HG03045 (cell line): ENCODE measurements around the gene INPP5J.
"Not testable (repeated sequence)": the region's sequence is repeated elsewhere in the genome, so short reads cannot be mapped to it uniquely, and the experiment has no call there.

Experiments used
- ATAC-seq: cut with Tn5 transposase; IDR thresholded peaks from one replicate; pipeline ENCODE4 v1.9.1; 2021; ENCODE audit warnings: mild to moderate bottlenecking, moderate library complexity; ENCODE audit not compliant: unreplicated experiment

INPP5J gene, protein sequence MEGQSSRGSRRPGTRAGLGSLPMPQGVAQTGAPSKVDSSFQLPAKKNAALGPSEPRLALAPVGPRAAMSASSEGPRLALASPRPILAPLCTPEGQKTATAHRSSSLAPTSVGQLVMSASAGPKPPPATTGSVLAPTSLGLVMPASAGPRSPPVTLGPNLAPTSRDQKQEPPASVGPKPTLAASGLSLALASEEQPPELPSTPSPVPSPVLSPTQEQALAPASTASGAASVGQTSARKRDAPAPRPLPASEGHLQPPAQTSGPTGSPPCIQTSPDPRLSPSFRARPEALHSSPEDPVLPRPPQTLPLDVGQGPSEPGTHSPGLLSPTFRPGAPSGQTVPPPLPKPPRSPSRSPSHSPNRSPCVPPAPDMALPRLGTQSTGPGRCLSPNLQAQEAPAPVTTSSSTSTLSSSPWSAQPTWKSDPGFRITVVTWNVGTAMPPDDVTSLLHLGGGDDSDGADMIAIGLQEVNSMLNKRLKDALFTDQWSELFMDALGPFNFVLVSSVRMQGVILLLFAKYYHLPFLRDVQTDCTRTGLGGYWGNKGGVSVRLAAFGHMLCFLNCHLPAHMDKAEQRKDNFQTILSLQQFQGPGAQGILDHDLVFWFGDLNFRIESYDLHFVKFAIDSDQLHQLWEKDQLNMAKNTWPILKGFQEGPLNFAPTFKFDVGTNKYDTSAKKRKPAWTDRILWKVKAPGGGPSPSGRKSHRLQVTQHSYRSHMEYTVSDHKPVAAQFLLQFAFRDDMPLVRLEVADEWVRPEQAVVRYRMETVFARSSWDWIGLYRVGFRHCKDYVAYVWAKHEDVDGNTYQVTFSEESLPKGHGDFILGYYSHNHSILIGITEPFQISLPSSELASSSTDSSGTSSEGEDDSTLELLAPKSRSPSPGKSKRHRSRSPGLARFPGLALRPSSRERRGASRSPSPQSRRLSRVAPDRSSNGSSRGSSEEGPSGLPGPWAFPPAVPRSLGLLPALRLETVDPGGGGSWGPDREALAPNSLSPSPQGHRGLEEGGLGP

DNA sequence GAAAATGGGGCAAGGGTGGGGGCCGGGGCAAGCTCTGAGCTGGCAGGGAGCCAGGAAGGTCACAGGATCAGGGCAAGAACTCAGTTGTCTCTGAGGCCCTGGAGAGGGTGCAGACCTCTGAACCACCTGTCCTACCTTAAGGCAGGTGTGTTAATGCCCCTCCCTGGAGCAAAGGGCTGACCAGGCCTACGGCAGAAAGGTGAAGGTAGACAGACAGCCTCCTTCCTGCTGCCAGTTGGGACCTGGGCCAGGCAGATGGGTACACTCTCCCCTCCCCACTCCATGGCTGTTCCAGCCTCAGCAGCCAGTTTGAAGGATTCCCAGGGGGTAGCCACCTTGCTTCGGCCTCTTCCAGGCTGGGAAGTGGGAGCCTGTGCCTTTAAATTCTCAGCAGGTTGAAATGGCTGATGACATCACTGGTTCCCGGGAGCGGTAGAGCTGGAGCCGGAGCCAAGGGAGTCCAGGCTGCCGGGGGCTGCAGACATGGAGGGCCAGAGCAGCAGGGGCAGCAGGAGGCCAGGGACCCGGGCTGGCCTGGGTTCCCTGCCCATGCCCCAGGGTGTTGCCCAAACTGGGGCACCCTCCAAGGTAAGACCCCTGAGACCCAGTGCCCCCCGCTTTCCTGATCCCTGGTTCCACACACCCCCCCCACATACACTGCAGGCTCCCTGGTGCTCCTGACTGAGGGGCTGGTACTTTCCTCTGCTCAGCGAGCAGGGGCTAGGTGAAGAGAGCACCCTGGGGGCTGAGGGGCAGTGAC lies at the start of gene INPP5J:
Gene INPP5J, plus strand, starts transcription at position 435 of the 760 bp plus-strand sequence. Its CDS starts 49 bp downstream, at position 484.
- ATAC-seq = no peak

DNA sequence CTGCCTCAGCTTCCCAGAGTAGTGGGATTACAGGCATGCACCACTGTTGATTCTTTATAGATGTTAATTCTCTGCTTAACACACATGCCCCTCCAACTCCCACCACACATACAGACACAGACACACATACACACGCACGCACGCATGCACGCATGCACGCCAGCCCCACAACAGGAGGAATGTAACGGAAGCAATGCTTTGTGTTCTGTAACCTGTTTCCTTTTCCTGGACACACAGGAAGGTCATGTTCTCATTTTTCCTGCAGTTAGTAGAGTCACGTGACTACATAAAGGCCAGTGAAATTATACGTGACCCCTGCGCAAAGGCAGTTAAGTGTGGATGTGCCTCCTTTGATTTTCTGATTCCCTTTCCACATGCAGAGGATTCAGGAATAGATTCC lies 49.6 kb upstream of the INPP5J start:
- ATAC-seq = not testable (repeated sequence)

DNA sequence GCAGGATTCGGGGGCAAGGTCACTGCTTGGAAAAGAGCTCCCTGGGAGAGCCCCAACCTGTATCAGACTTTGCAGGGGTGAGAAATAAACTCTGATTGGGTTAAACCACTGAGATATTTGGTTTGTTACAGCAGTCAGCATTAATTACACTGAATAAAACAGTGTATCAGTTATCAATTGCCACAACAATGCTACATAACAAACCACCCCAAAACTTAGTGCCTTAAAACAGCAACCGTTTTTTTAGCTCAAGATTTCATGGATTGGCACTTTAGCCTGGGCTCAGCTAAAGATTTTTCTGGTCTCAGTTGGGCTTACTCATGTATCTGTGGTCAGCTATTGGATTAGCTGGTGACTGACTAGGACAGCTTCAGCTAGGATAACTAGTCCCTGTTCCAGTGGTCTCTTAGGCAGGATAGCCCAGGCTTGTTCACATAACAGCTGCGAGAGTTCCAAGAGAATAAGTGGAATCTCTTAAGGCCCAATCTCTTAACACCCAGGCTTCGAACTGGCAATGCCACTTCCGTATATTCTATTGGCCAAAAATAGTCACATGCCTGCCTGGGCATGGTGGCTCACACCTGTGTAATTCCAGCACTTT lies 49.1 kb upstream of the INPP5J start:
- ATAC-seq = not testable (repeated sequence)

DNA sequence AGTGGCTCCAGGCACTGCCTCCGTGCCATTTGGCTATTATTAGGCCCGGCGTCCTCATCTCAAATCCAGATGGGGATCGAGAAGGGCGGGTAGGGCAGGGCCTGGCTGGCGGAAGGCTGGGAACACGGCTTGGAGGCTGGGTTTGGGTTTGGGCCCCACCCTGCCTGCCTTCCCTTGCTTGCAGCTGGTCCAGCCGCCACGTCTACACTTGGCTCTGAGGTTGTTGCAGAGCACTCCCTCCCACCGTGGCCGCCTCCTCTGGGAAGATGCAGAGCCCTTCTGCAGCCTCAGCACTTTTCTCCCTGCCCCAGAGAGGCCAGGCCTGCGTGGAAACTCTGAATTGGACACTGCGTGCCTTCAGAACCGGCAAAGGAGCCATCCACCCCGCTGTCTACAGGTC lies 46.8 kb upstream of the INPP5J start:
- ATAC-seq = no peak

DNA sequence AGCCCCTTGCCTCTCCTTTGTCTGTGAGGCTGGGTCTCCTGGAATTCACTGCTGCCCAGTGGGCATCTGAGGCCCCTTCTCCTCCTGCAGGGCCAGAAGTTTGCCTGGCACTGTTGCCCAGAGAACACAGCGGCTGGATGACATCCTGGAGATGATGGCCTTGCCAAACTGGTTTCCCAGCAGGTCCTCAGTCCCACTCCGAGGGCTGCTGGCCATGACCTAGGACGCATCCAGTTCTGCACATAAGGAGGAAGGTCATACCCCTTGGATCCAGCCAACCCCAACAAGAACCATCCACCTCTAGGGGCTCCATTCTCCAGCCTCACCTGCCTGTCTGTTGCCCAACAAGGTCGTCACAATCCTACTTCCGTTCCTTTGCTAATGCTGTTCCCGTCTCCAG lies 45.1 kb upstream of the INPP5J start:
- ATAC-seq = no peak

DNA sequence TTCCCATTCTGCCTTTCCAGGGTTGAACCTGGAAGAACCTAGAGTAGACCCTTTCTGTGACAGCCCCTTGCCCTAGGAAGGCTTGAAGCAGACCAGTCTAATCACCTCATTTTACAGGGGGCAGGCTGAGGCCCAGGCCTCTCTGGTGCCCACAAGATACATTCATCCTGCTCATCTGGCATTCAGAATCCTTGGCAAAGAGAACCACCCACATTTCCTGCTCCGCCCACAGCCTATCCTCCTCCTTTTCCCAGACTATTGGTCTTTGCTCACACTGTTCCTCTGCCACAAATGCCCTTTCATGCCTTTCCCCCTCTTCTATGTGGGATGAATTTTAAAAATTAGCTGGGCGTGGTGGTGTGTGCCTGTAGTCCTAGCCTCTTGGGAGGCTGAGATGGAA lies 44.4 kb upstream of the INPP5J start:
- not testable (repeated sequence) for ATAC-seq

DNA sequence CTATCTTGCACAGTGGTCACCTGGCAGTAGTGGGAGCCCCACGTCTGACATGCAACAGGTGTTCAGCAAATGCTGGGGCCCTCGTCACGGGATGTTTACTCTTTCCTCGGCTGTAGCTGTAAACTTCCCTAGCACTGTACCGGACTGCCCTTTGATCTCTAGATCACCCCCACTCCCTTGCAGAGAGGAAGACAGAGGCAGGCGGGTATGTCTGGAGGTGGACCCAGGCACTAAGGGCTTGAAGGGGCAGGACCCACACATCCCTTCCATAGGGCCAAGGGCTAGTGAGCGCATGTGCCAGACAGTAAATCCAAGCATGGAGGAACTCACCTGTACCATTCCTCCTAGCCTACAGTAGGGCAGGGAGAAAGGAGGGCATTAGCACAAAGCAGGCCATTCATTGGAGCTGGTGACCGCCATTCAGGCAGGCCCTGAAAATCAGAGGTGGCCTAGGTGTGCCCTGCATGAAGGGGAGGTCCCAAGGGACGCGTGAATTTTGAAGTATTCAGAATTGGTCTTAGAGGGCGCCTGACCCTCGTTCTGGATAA lies 43.6 kb upstream of the INPP5J start:
- no peak for ATAC-seq

DNA sequence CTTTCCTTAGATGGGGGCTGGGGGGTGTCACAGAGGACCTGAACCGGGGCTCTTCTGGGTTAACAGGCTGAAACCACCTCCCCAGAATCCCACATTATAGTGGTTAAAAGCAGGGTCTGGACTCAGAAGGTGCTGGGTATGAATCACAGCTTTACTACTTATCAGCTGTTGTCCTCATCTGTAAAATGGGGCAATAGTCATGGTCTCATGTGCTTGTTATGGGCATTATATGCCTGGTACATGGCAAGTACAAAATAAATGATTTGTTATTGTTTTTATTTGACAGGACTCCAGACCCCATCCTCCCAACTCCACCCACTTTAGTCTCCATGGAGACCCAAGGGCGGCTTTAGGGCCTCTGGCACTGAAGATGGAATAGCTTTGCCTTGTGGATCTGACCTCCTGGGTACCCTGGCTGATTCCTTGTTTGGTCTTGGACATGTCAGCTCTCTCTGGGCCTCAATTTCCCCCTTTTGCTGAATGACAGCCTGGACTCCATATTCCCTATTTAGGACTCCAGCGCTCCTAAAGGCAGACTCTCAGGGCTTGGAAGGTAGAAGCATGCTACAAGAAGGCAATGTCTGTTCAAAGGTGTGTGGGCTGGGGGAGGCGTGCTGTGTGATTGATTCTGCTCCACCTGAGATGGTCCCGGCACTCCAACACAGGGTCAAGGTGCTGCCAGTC lies 42.5 kb upstream of the INPP5J start:
- ATAC-seq = no peak

DNA sequence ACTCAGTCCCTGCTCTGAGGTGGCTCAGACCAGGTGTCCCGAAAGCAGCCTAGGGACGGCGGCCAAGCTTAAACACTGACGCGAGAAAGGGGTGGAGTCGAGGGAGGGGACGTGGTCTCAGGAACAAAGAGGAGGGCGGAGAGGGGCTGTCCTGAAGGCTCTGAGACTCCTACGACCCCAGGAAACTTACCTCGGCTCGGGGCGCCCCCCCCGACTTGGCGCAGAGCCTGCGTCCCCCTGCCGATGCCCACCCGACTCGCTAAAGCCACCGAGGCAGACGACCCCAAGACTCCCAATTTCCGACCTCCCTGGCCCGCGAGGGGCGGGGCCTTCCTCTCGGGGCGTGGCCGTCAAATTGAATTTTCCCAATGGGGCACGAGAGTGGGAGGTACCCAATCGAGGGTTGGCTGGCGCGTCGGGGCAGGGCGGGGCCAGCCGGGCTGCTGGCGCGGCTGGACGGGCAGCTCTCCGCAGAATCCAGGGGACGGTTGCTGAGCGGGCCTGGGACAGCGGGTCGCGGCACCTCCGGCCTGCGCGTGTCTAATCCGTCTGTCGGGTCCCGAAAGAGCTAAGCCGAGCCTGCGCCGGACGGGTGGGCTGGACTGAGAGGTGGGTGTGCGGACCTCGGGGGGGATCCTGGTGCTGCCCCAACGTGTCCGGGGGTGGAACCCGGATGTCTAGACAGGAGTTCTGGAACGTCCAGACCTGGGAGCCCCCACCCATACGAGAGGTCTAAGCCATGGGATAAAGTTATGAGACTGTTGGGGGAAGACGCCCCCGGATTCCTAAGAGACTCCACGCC lies 41.7 kb upstream of the INPP5J start, which contains the start of gene SMTN:
Gene SMTN, plus strand, starts transcription at position 471 of the 802 bp plus-strand sequence. CDS start 1,941 bp downstream, outside the sequence.
- peak; percentile 67 for ATAC-seq

DNA sequence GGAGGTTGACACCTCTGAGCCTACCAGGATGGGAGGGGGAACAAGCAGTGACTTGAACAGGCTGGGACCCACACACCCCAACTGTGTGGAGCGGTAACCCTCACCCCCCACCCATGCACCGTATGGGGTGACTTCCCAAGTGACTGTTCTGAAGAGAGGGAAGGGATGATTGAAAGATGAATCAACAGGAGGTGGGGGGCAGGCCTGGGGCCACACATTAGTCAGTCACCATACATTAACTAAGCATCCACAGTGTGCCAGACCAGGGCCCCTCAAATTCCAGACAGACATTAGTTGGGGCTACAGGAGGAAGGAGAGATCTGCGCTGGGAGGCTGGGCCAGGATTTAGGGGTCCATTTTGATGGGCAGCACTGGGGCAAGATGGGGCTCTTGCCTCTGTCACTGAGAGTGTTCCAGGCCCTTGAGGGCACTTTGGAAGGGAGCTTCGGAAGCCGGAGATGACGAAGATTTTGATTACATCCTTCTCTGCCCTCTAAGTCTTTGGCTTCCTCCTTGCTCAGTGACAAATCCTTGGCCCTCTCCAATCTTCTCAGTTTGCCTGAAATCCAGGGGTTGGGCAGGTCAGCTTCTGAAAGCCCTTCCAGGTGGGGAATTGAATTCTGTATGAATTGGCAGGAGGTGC lies 40.7 kb upstream of the INPP5J start:
- ATAC-seq = no peak

DNA sequence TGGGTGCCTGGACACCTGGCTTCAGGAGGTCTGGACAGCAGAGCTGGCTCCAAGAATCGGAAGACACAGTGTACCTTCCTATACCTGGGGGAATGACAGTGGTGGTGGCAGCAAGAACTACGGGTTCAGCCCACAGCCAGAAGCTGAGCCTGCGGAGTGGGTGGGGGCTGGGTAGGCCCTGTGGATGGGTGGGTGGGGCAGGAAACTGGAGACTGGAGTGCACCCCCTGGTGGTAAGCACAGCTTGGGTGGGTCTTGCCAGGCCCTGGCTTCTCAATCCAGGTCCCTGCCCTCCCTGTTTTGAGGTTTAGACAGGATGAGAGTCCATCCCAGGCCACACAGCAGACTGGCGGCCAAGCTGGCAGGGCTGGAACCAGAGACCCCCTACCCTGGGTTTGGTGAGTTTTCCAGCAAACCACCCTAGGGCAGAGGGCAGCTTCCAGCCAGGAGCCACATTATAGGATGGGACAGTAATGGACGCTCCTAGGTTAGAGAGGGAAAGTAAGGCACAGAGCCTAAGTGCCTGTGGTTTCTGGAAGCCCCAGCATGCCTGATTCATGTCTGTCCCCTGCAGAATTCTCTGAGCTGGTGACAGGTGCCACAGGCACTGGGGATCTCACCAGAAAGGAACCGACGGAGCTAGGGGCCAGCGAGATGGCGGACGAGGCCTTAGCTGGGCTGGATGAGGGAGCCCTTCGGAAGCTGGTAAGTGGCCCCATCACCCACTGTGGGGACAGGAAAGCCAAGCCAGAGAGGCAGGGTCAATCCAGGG lies 40.0 kb upstream of the INPP5J start:
- no peak for ATAC-seq

DNA sequence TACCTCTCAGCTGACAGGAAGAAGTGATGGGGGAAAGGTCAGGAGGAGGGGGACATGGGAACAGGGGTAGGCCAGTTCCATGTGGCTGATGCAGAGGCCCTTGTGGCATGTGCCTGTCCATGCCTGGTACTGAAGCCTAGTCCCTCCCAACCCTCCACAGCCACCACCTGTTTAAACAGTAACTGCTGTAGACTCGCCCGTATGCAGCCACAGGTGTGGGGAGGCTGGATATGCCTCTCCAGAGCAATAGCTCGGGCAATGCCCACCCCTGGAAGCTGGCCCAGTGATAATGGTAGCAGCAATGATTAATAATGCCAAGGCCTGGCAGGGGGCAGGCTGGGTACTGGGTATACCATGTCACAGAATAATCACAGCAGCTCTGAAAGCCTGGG lies 39.4 kb upstream of the INPP5J start:
- ATAC-seq = no peak

DNA sequence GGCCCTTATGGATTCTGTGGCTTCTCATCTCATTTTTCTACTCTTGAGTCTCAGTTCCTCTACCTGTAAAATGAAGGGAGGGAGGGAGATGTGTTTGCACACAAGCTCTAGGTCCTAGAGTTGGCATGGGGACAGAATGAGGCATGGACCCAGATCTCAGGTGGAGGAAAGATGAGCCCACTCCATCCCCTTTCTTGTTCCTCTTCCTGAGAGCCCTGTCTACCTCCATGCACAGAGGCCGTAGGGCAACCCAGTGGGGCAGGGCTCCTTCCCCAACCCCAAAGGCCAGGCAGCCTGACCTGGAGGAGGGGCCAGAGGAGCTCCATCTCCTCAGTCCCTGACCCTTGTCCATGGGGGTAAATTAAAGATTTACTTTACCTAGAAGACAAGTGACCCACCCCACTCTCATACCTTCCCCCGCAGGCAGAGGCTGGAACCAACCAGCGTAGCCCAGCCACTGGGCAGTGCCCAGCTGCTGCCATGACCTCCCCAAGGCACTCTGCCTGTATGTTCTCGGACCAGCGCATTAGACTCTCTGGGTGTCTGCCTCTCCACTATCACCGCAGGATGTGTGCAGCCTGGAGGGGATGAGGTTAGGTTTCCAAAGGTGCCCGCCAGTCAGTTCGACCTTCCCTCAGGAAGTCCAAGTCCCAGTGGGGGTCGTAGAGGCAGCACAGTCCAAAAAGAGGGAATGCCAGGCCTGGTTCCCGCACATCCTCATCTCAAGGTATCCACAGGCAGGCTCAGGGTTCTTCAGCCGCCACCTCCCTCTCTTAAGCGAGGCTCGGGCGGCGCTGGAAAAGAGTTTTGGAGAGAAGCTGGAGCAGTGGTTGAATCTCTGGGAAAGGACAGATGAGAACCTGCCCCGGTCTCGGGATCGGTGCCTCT lies 38.6 kb upstream of the INPP5J start:
- ATAC-seq = no peak

DNA sequence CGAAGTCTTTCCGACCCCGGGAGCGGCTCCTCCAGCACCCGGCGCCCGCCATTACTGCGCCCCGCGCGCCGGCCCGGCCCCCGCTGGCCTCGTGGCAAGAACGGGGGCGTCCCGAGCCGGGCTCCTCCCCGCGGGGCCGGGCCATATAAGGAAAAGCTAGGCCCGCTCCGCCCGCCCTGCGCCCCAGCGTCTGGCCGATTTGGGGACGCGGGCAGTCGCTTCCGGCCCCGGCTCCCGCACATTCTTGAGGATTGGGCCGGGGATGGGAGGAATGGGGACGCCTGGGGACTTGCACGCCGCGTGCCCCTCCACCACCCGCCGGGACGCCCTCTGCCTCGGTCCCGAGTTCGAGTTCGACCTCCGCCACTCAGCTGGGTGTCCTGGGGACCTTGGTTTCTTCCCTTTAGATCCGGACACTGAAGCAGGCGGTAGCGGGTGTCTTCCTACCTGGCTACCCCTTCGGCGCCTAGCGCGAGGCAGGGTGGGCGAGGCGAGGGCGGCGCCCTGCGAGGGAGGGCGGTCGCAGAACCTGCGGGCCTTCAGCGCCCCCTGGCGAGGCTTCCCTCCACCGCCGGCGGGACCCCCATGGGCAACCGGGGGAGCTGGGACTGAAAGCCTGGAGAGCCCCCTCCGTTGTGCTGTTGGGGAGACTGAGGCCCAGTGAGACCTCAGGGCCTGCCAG lies 37.8 kb upstream of the INPP5J start:
- ATAC-seq = peak; percentile 71

DNA sequence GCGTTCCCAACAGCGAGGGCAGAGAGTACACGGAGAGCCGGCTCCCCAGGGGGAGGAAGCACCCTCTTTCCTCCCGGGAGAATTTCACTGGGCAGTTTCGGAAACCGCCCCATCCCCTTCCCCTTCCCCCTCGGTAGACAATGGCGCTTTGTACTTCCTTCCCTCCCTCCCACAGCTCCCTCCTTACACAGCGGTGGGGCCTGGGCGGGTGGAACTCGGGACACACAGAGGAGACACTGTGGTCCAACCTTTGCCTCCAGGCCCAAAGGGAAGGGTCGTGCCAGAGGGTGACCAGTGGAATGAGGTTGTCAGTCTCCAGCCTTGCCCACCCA lies 37.3 kb upstream of the INPP5J start:
- no peak for ATAC-seq

DNA sequence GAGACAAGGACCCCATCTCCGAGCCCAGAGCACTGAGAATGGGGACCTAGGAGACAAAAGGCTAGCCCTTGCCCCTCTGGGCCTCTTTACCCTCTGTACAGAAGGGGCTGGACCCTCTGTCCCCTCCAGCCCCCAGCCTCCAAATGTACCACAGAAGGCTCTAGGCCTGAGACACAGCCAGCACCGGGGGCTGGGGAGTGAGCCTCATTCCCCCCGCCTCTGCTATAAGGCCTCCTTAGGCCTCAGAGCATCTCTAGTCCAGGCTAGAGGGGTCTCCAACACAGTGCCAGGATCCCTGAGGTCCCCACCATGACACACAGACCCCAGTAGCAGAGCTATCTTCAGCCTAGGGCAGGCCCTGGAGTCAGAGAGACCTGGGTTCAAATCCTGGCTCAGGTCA lies 36.8 kb upstream of the INPP5J start:
- ATAC-seq = no peak
